Spleen (tissue), 11 donors: Measurements from ENCODE around the gene PRICKLE3. TPM values are rescaled to one million over a fixed set of nuclear protein-coding genes. Genes with fewer than 3 reads are reported as not detected.

ENCODE experiments used
- DNase-seq: peaks from one replicate; pipeline ENCODE4 v3.0.0-alpha.2; 2020
- H3K27ac ChIP-seq, 8 donors: fragments of 200-600 bp; sonication (generic) in 7 of 8; 1 replicate in 4 of 8; 2 replicates in 4 of 8; pipeline versions ENCODE4 v1.5.0 to v1.8.0; 2016 to 2021; ENCODE audit warnings: inconsistent platforms in 4 of 8, mild to moderate bottlenecking in 4 of 8, moderate library complexity in 1 of 8
- H3K27me3 ChIP-seq, 7 donors: fragments of 200-600 bp; sonication (generic) in 6 of 7; replicated peaks in 1 of 7; 1 replicate in 4 of 7; 2 replicates in 3 of 7; pipeline versions ENCODE4 v1.5.0 to v1.8.0; 2016 to 2021; ENCODE audit warnings: inconsistent platforms in 3 of 7, mild to moderate bottlenecking in 1 of 7
- H3K36me3 ChIP-seq, 6 donors: fragments of 200-600 bp; sonication (generic) in 5 of 6; 1 replicate in 4 of 6; 2 replicates in 2 of 6; pipeline versions ENCODE4 v1.5.0 to v1.8.0; 2016 to 2021; ENCODE audit warnings: inconsistent platforms in 2 of 6
- H3K4me1 ChIP-seq, 6 donors: fragments of 200-600 bp; sonication (generic) in 5 of 6; 1 replicate in 3 of 6; 2 replicates in 3 of 6; pipeline versions ENCODE4 v1.5.0 to v1.8.0; 2016 to 2021; ENCODE audit warnings: inconsistent platforms in 3 of 6
- H3K4me3 ChIP-seq, 8 donors: fragments of 200-600 bp; sonication (generic) in 7 of 8; 1 replicate in 4 of 8; 2 replicates in 4 of 8; pipeline versions ENCODE4 v1.5.0 to v1.8.0; 2016 to 2021; ENCODE audit warnings: inconsistent platforms in 4 of 8, mild to moderate bottlenecking in 4 of 8, moderate library complexity in 2 of 8
- H3K9me3 ChIP-seq, 8 donors: fragments of 200-600 bp; sonication (generic) in 7 of 8; 1 replicate in 4 of 8; 2 replicates in 4 of 8; pipeline versions ENCODE4 v1.5.0 to v1.8.0; 2016 to 2021; ENCODE audit warnings: inconsistent platforms in 4 of 8
- CTCF ChIP-seq, 11 experiments: fragments of 200-600 bp in 7 of 11; fragments of 450-650 bp in 4 of 11; sonication (generic) in 4 of 11; IDR thresholded peaks in 8 of 11; conservative IDR thresholded peaks in 3 of 11; 1 replicate in 7 of 11; 2 replicates in 4 of 11; pipeline versions ENCODE4 v1.4.0 to v1.8.0; 2016 to 2021; ENCODE audit warnings: antibody characterized with exemption in 11 of 11, inconsistent platforms in 4 of 11, mild to moderate bottlenecking in 1 of 11
- POLR2A ChIP-seq, 3 donors: fragments of 450-650 bp; IDR thresholded peaks; one replicate each; pipeline ENCODE4 v1.5.1; 2017; ENCODE audit warnings: antibody characterized with exemption in 3 of 3, mild to moderate bottlenecking in 1 of 3
- POLR2AphosphoS5 ChIP-seq, 3 donors: sonication (generic); formaldehyde crosslinking; IDR thresholded peaks; one replicate each; pipeline ENCODE4 v1.5.1; 2017; ENCODE audit warnings: antibody characterized with exemption in 3 of 3
- WGBS, 5 donors: extraction: QIAGEN DNeasy Blood & Tissue Kit in 3 of 5; methylation state at CpG; one replicate each; pipeline versions ENCODE4 v1.1.5 to v1.1.7; 2013 to 2018; 5-methylcytosine and 5-hydroxymethylcytosine counted together
- intact Hi-C: fragments of 100-400 bp; cut with DNase I; formaldehyde crosslinking; loops from one replicate; pipeline ENCODE4 v1.15.0; 2023; ENCODE audit warnings: low total_unique reads
- polyA plus RNA-seq, 3 donors: library from polyadenylated mRNA; stranded (reverse); fragments of 200-250 nt; gene quantifications; one replicate each; pipeline ENCODE4 v1.2.1, GENCODE V29; 2013
- total RNA-seq, 7 donors: library from RNA; depleted of rRNA in 3 of 7; stranded (reverse); fragments of >200 nt in 3 of 7; fragmentation: NEBNext Ultra II Directional in 4 of 7; extraction: Animal tissue kit (Norgen Biotek cat#: 25700) in 4 of 7; gene quantifications; one replicate each; pipeline versions ENCODE4 v1.1.0 to v1.2.1, GENCODE V29; 2016 to 2021
- donor health status: healthy with polysubstance abuse.
- donor health status: DM: no; HTN: no; CAD: no; lungs with moderate emphysema.
- donor health status: DM: no; HTN: no; CAD: no.
- donor health status: Bipolar disorder and iron deficiency.
- donor health status: healthy.
- donor health status: DM: no; HTN: no; CAD: no.
- donor health status: DM: yes; HTN: yes; CAD: no.

The PRICKLE3 gene
- total and polyA plus RNA-seq, 10 donors = 3.2 to 29.0 (median 13.5) TPM

GRCh38 chrX:49167740-49168108, 18.4 kb downstream of the PRICKLE3 start:
- Histone ChIP-seq H3K4me3 (peak overlapping the region in 5 of 8 donors; percentile 34 to 66 (median 39)), H3K27me3 (no peaks in the 10 kb centered on the region), H3K36me3 (no peaks in the 10 kb centered on the region), H3K27ac (peak overlapping the region; percentile 75 to 97 (median 94)), H3K9me3 (no peaks in the 10 kb centered on the region), H3K4me1 (peaks cover 0 to 63% (median 25%) of the 10 kb centered on the region in 6 donors)
- DNase-seq = no peak
- no peak for TF ChIP-seq POLR2A (IDR thresholded peaks at IDR 0.05)
- no peak for TF ChIP-seq CTCF (IDR thresholded peaks at IDR 0.05 in 8 of 11, conservative IDR thresholded peaks at IDR 0.05 in 3 of 11)
- no peak for TF ChIP-seq POLR2AphosphoS5 (IDR thresholded peaks at IDR 0.05)
- intact Hi-C loops = no loop called here
- 39 to 63% (median 54%) methylated on average over 3 of the region's 3 CpGs for WGBS, 5 donors

GRCh38 chrX:49166914-49167739, 19.0 kb downstream of the PRICKLE3 start:
- Histone ChIP-seq H3K9me3 (no peaks in the 10 kb centered on the region), H3K27me3 (no peaks in the 10 kb centered on the region), H3K4me3 (peak overlapping the region; percentile 9 to 66 (median 36)), H3K36me3 (no peaks in the 10 kb centered on the region), H3K4me1 (peaks cover 0 to 60% (median 23%) of the 10 kb centered on the region in 6 donors), H3K27ac (peak overlapping the region; percentile 75 to 97 (median 94))
- no peak for TF ChIP-seq POLR2A (IDR thresholded peaks at IDR 0.05)
- TF ChIP-seq CTCF (IDR thresholded peaks at IDR 0.05 in 8 of 11, conservative IDR thresholded peaks at IDR 0.05 in 3 of 11) = no peak
- peak; percentile 72 to 81 (median 80) for TF ChIP-seq POLR2AphosphoS5 (IDR thresholded peaks at IDR 0.05)
- intact Hi-C loops = no loop called here
- peak; percentile 91 for DNase-seq
- 0 to 37% (median 1%) methylated on average over 27 to 35 of the region's 35 CpGs for WGBS, 5 donors

- TF ChIP-seq POLR2AphosphoS5 (IDR thresholded peaks at IDR 0.05) (peak; percentile 62 to 83 (median 72)), POLR2A (IDR thresholded peaks at IDR 0.05) (no peak), CTCF (IDR thresholded peaks at IDR 0.05 in 8 of 11, conservative IDR thresholded peaks at IDR 0.05 in 3 of 11) (peak in 7 of 11 experiments; percentile 13 to 59 (median 45))
- WGBS, 5 donors = 4 to 56% (median 27%) methylated on average over 8 to 61 of the region's 61 CpGs
- H3K27ac ChIP-seq = peak overlapping the region; percentile 75 to 97 (median 94)
- peak overlapping the region; percentile 9 to 66 (median 36) for H3K4me3 ChIP-seq
- DNase-seq = peak; percentile 94
- intact Hi-C loops = no loop called here
- H3K27me3 ChIP-seq = no peaks in the 10 kb centered on the region
- no peaks in the 10 kb centered on the region for H3K9me3 ChIP-seq
- peaks cover 0 to 54% (median 23%) of the 10 kb centered on the region in 6 donors for H3K4me1 ChIP-seq
- H3K36me3 ChIP-seq = no peaks in the 10 kb centered on the region
These were observed 20.0 kb downstream of the PRICKLE3 start for GRCh38 chrX:49165901-49166881.
